H9 (cell line): Measurements from ENCODE around the gene ITM2C. TPM values are rescaled to one million over a fixed set of nuclear protein-coding genes. Genes with fewer than 3 reads are reported as not detected.

Experiments used
- DNase-seq: peaks from one replicate; pipeline ENCODE4 v3.0.0-alpha.2; 2017
- H2AFZ ChIP-seq: one replicate; pipeline ENCODE4 v1.6.1; 2013; ENCODE audit warnings: mild to moderate bottlenecking, low read length, control low read depth, moderate library complexity
- H2AK5ac ChIP-seq: 2 replicates; pipeline ENCODE4 v1.6.1; 2013; ENCODE audit warnings: low read length, control low read depth, mixed read lengths; ENCODE audit not compliant: insufficient read length
- H2BK120ac ChIP-seq: one replicate; pipeline ENCODE4 v1.6.1; 2013; ENCODE audit warnings: low read depth, mild to moderate bottlenecking, low read length, control low read depth, inconsistent platforms; ENCODE audit not compliant: poor library complexity, severe bottlenecking
- H2BK12ac ChIP-seq: 2 replicates; pipeline ENCODE4 v1.6.1; 2013; ENCODE audit warnings: low read length, control low read depth, mixed read lengths, low read depth; ENCODE audit not compliant: insufficient read length
- H2BK15ac ChIP-seq: 2 replicates; pipeline ENCODE4 v1.6.1; 2013; ENCODE audit warnings: low read depth, low read length, control low read depth
- H2BK20ac ChIP-seq: one replicate; pipeline ENCODE4 v1.6.1; 2013; ENCODE audit warnings: low read depth, mild to moderate bottlenecking, low read length, control low read depth, inconsistent platforms; ENCODE audit not compliant: poor library complexity, severe bottlenecking
- H2BK5ac ChIP-seq: 2 replicates; pipeline ENCODE4 v1.6.1; 2013; ENCODE audit warnings: low read length, control low read depth, mixed read lengths; ENCODE audit not compliant: insufficient read length
- H3K14ac ChIP-seq: 2 replicates; pipeline ENCODE4 v1.6.1; 2013; ENCODE audit warnings: low read length, control low read depth; ENCODE audit not compliant: insufficient read depth
- H3K18ac ChIP-seq: 2 replicates; pipeline ENCODE4 v1.6.1; 2013; ENCODE audit warnings: low read depth, mild to moderate bottlenecking, mixed read lengths, low read length, control low read depth; ENCODE audit not compliant: insufficient read length
- H3K23ac ChIP-seq: 2 replicates; pipeline ENCODE4 v1.6.1; 2013; ENCODE audit warnings: low read length, control low read depth, mixed read lengths, low read depth; ENCODE audit not compliant: insufficient read length
- H3K23me2 ChIP-seq: 2 replicates; pipeline ENCODE4 v1.6.1; 2013; ENCODE audit warnings: low read depth, mild to moderate bottlenecking, mixed read lengths, low read length, control low read depth; ENCODE audit not compliant: insufficient read length, poor library complexity, severe bottlenecking
- H3K27ac ChIP-seq: 2 replicates; pipeline ENCODE4 v1.5.1; 2013; ENCODE audit warnings: low read length, control low read depth, mixed read lengths, low read depth; ENCODE audit not compliant: insufficient read length
- H3K27me3 ChIP-seq: 2 replicates; pipeline ENCODE4 v1.6.1; 2013; ENCODE audit warnings: low read length, control low read depth, inconsistent platforms; ENCODE audit not compliant: insufficient read depth
- H3K4ac ChIP-seq: 2 replicates; pipeline ENCODE4 v1.6.1; 2013; ENCODE audit warnings: low read depth, mild to moderate bottlenecking, control low read depth, inconsistent platforms, low read length, moderate library complexity
- H3K4me1 ChIP-seq: 2 replicates; pipeline ENCODE4 v1.6.1; 2013; ENCODE audit warnings: low read length, control low read depth, inconsistent platforms; ENCODE audit not compliant: insufficient read depth
- H3K4me2 ChIP-seq: 2 replicates; pipeline ENCODE4 v1.6.1; 2013; ENCODE audit warnings: low read length, control low read depth, mixed read lengths; ENCODE audit not compliant: insufficient read length, insufficient read depth
- H3K56ac ChIP-seq: 2 replicates; pipeline ENCODE4 v1.6.1; 2013; ENCODE audit warnings: low read depth, mild to moderate bottlenecking, mixed read lengths, low read length, control low read depth; ENCODE audit not compliant: insufficient read length
- H3K79me1 ChIP-seq: 2 replicates; pipeline ENCODE4 v1.6.1; 2013; ENCODE audit warnings: low read depth, mild to moderate bottlenecking, moderate library complexity, low read length, control low read depth, inconsistent platforms; ENCODE audit not compliant: insufficient read depth, poor library complexity, severe bottlenecking
- H3K79me2 ChIP-seq: 2 replicates; pipeline ENCODE4 v1.6.1; 2013; ENCODE audit warnings: low read length, control low read depth, inconsistent platforms; ENCODE audit not compliant: insufficient read depth
- H3K9ac ChIP-seq: 2 replicates; pipeline ENCODE4 v1.6.1; 2013; ENCODE audit warnings: low read length, control low read depth, mixed read lengths; ENCODE audit not compliant: insufficient read length; ENCODE audit errors: extremely low read depth
- H3K9me3 ChIP-seq: one replicate; pipeline ENCODE4 v1.6.1; 2013; ENCODE audit warnings: low read depth, low read length, inconsistent platforms; ENCODE audit not compliant: control insufficient read depth
- H3T11ph ChIP-seq: one replicate; pipeline ENCODE4 v1.6.1; 2013; ENCODE audit warnings: mild to moderate bottlenecking, low read length, control low read depth, inconsistent platforms
- H4K20me1 ChIP-seq: one replicate; pipeline ENCODE4 v1.6.1; 2013; ENCODE audit not compliant: control insufficient read depth, insufficient read length, insufficient read depth
- H4K5ac ChIP-seq: 2 replicates; pipeline ENCODE4 v1.6.1; 2013; ENCODE audit warnings: low read depth, mild to moderate bottlenecking, mixed read lengths, low read length, control low read depth; ENCODE audit not compliant: insufficient read length
- H4K8ac ChIP-seq: replicated peaks from 2 replicates; pipeline ENCODE4 v1.6.1; 2013; ENCODE audit warnings: low read length, control low read depth, mixed read lengths, low read depth; ENCODE audit not compliant: insufficient read length
- H4K91ac ChIP-seq: 2 replicates; pipeline ENCODE4 v1.6.1; 2013; ENCODE audit warnings: low read depth, mild to moderate bottlenecking, moderate library complexity, mixed read lengths, low read length, control low read depth; ENCODE audit not compliant: insufficient read length
- H3K27ac Mint-ChIP-seq, 3 experiments: 2 replicates in 2 of 3; 3 replicates in 1 of 3; pipeline ENCODE4 v1.8.0; 2020 to 2021; ENCODE audit warnings: mixed read lengths in 3 of 3, mild to moderate bottlenecking in 1 of 3, moderate library complexity in 1 of 3
- H3K27me3 Mint-ChIP-seq: 2 replicates; pipeline ENCODE4 v1.8.0; 2021; ENCODE audit warnings: low read depth, mild to moderate bottlenecking, moderate library complexity, mixed read lengths
- H3K36me3 Mint-ChIP-seq, 3 experiments: 2 replicates in 2 of 3; 3 replicates in 1 of 3; pipeline ENCODE4 v1.8.0; 2020 to 2021; ENCODE audit warnings: low read depth in 3 of 3, mixed read lengths in 3 of 3; ENCODE audit not compliant: insufficient read depth in 1 of 3
- H3K4me1 Mint-ChIP-seq, 2 experiments: 2 replicates each; pipeline ENCODE4 v1.8.0; 2020; ENCODE audit warnings: mixed read lengths in 2 of 2
- H3K4me3 Mint-ChIP-seq, 2 experiments: 2 replicates in 1 of 2; 3 replicates in 1 of 2; pipeline ENCODE4 v1.8.0; 2020 to 2021; ENCODE audit warnings: mild to moderate bottlenecking in 2 of 2, mixed read lengths in 2 of 2, moderate library complexity in 1 of 2
- H3K9me3 Mint-ChIP-seq, 2 experiments: 2 replicates in 1 of 2; 3 replicates in 1 of 2; pipeline ENCODE4 v1.8.0; 2020; ENCODE audit warnings: mild to moderate bottlenecking in 2 of 2, mixed read lengths in 2 of 2, moderate library complexity in 1 of 2
- whole genome bisulfite sequencing: extraction: QIAGEN DNeasy Blood & Tissue Kit; methylation state at CpG from one replicate; pipeline ENCODE4 v1.1.7; 2013; ENCODE audit warnings: missing lambda C conversion rate, low lambda C conversion rate, mixed read lengths; ENCODE audit not compliant: insufficient read length; ENCODE audit errors: extremely low coverage; 5-methylcytosine and 5-hydroxymethylcytosine counted together
- total RNA-seq: library from RNA; stranded (reverse); gene quantifications from 2 replicates; pipeline ENCODE4 v1.2.1, GENCODE V29; 2021
- TF ChIP-seq, protein P1 (sequence below): fragments of 200-600 bp; sonication (generic); conservative IDR thresholded peaks from 3 replicates; pipeline ENCODE4 v1.8.0; 2021; ENCODE audit warnings: antibody characterized with exemption, mild to moderate bottlenecking

Gene ITM2C
- total RNA-seq, 1 experiment from 2014 or later, result 297 TPM

DNA sequence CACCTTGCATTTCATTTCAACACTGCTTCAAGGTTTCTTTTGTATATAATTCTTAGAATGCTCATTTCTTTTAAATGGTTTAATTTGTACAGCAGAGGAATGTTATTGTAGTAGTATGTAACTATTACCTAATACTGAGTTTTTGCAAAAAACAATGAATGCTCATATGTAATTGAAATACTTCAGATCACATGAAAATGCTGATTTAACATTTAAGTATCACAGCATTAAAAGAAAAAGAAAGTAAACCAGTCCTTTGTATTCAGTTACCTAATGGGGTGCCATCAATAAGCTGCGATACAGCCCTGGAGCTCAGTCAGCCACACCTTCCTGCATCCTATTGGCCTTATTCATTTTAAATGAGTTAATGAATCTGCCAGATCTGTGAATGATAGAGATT is 45.3 kb upstream of the ITM2C start:
- no CpG with 5 or more reads among the region's 1 CpG for WGBS
- H3K4me3 Mint-ChIP-seq, result no peak overlapping the region

More for the DNA sequence above, 45.3 kb upstream of the ITM2C start:
- Histone ChIP-seq H4K5ac (no peak overlapping the region), H2BK20ac (no peak overlapping the region), H3T11ph (no peak overlapping the region), H2BK5ac (no peak overlapping the region), H3K9me3 (no peaks in the 10 kb centered on the region), H2AK5ac (no peak overlapping the region), H3K79me2 (no peaks in the 10 kb centered on the region), H3K14ac (no peak overlapping the region), H3K79me1 (no peaks in the 10 kb centered on the region), H4K20me1 (no peaks in the 10 kb centered on the region), H2BK15ac (no peak overlapping the region), H3K18ac (no peak overlapping the region), H2AFZ (no peak overlapping the region), H3K27me3 (no peaks in the 10 kb centered on the region), H3K23me2 (no peaks in the 10 kb centered on the region), H3K4me2 (no peak overlapping the region), H2BK120ac (no peak overlapping the region), H3K4ac (no peak overlapping the region), H3K27ac (no peak overlapping the region), H3K4me1 (no peaks in the 10 kb centered on the region), H4K8ac (no peak overlapping the region), H3K23ac (no peak overlapping the region), H3K9ac (no peak overlapping the region), H3K56ac (no peak overlapping the region), H4K91ac (no peak overlapping the region), H2BK12ac (no peak overlapping the region)
- TF ChIP-seq, protein P1, sequence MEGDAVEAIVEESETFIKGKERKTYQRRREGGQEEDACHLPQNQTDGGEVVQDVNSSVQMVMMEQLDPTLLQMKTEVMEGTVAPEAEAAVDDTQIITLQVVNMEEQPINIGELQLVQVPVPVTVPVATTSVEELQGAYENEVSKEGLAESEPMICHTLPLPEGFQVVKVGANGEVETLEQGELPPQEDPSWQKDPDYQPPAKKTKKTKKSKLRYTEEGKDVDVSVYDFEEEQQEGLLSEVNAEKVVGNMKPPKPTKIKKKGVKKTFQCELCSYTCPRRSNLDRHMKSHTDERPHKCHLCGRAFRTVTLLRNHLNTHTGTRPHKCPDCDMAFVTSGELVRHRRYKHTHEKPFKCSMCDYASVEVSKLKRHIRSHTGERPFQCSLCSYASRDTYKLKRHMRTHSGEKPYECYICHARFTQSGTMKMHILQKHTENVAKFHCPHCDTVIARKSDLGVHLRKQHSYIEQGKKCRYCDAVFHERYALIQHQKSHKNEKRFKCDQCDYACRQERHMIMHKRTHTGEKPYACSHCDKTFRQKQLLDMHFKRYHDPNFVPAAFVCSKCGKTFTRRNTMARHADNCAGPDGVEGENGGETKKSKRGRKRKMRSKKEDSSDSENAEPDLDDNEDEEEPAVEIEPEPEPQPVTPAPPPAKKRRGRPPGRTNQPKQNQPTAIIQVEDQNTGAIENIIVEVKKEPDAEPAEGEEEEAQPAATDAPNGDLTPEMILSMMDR, result no peak
- Mint-ChIP-seq H3K27ac (no peak overlapping the region), H3K36me3 (peaks cover 6 to 23% (median 22%) of the 10 kb centered on the region in 3 experiments; a peak in 6 of 7 replicates), H3K4me1 (peaks cover 9 to 11% of the 10 kb centered on the region in 2 experiments), H3K9me3 (no peaks in the 10 kb centered on the region; a peak in 1 of 5 replicates), H3K27me3 (no peaks in the 10 kb centered on the region)
- DNase-seq, result no peak
